GM23338 (cell line): ENCODE measurements around the gene GRIP2.

Experiments
- CTCF ChIP-seq, 2 experiments: fragments of 200-600 bp in 1 of 2; sonication (generic) in 1 of 2; conservative IDR thresholded peaks; 2 replicates each; pipeline versions ENCODE4 v1.5.1 to v1.6.1; 2016 to 2017; ENCODE audit warnings: antibody characterized with exemption in 2 of 2, low read depth in 2 of 2, mild to moderate bottlenecking in 2 of 2, moderate library complexity in 1 of 2
- NANOG ChIP-seq: IDR thresholded peaks from 2 replicates; pipeline ENCODE4 v1.6.1; 2016; ENCODE audit warnings: antibody characterized with exemption, borderline replicate concordance
- POLR2AphosphoS5 ChIP-seq: IDR thresholded peaks from 2 replicates; pipeline ENCODE4 v1.6.1; 2016; ENCODE audit warnings: antibody characterized with exemption, low read depth

- TF ChIP-seq CTCF (conservative IDR thresholded peaks at IDR 0.05; ENCODE audit: low read depth in 2 of 2) (no peak), NANOG (no peak), POLR2AphosphoS5 (no peak)
Measured at GRCh38 chr3:14457481-14457880, 82.7 kb downstream of the GRIP2 start.
